PC-9 (cell line): Measurements from ENCODE around the gene FAM81B. TPM values are rescaled to one million over a fixed set of nuclear protein-coding genes. Genes with fewer than 3 reads are reported as not detected.
A peak's percentile ranks its signal among the peaks of the same experiment; 100 is the strongest.

Source experiments
- BruUV-seq: library from RNA; stranded (reverse); fragments of 400-500 nt; replicated peaks from 2 replicates; lab custom pipeline; 2021; lab: Mats Ljungman, UMichigan
- CTCF ChIA-PET: fragments of 300-600 bp; sonication (Branson Sonifier 250); formaldehyde crosslinking; loops from one replicate; lab custom pipeline; 2022; ENCODE audit warnings: antibody characterized with exemption; lab: Charles Lee
- POLR2A ChIA-PET: fragments of 300-600 bp; sonication (Branson Sonifier 250); formaldehyde crosslinking; loops from one replicate; lab custom pipeline; 2022; ENCODE audit warnings: antibody characterized with exemption; ENCODE audit not compliant: unreplicated experiment; lab: Charles Lee
- DNase-seq, 2 experiments: peaks; one replicate each; pipeline versions ENCODE4 v3.0.0 to v3.0.0-alpha.2; 2015 to 2022; ENCODE audit warnings: mixed read lengths in 1 of 2
- H2AFZ ChIP-seq: fragments of 200-600 bp; sonication (generic); 2 replicates; pipeline ENCODE4 v1.8.1; 2017; ENCODE audit warnings: antibody characterized with exemption
- H3F3A ChIP-seq: fragments of 200-600 bp; sonication (generic); 2 replicates; pipeline ENCODE4 v1.8.1; 2017; ENCODE audit warnings: antibody characterized with exemption, mild to moderate bottlenecking, low read depth; ENCODE audit not compliant: insufficient read depth
- H3K27ac ChIP-seq: fragments of 200-600 bp; sonication (generic); 2 replicates; pipeline ENCODE4 v1.6.1; 2016; ENCODE audit warnings: mixed run types
- H3K27me3 ChIP-seq: fragments of 200-600 bp; sonication (generic); 2 replicates; pipeline ENCODE4 v1.6.1; 2016; ENCODE audit warnings: low read depth, mixed run types; ENCODE audit not compliant: insufficient read depth
- H3K36me3 ChIP-seq: fragments of 200-600 bp; sonication (generic); 2 replicates; pipeline ENCODE4 v1.6.1; 2016; ENCODE audit warnings: low read depth, mixed run types
- H3K4me1 ChIP-seq: fragments of 200-600 bp; sonication (generic); replicated peaks from 2 replicates; pipeline ENCODE4 v1.6.1; 2016; ENCODE audit warnings: mixed run types; ENCODE audit not compliant: insufficient read depth
- H3K4me2 ChIP-seq: fragments of 200-600 bp; sonication (generic); 2 replicates; pipeline ENCODE4 v1.6.1; 2017; ENCODE audit warnings: mixed run types
- H3K4me3 ChIP-seq: fragments of 200-600 bp; sonication (generic); 2 replicates; pipeline ENCODE4 v1.6.1; 2016; ENCODE audit warnings: mixed run types
- H3K79me2 ChIP-seq: fragments of 200-600 bp; sonication (generic); 2 replicates; pipeline ENCODE4 v1.6.1; 2017; ENCODE audit warnings: low read depth, mixed run types
- H3K9me2 ChIP-seq: fragments of 200-600 bp; sonication (generic); 2 replicates; pipeline ENCODE4 v1.8.1; 2017; ENCODE audit warnings: mild to moderate bottlenecking; ENCODE audit not compliant: insufficient read depth
- H3K9me3 ChIP-seq: fragments of 200-600 bp; sonication (generic); 2 replicates; pipeline ENCODE4 v1.8.1; 2016; ENCODE audit warnings: low read depth; ENCODE audit not compliant: insufficient read depth
- H4K20me1 ChIP-seq: fragments of 200-600 bp; sonication (generic); 2 replicates; pipeline ENCODE4 v1.8.1; 2017; ENCODE audit not compliant: insufficient read depth
- CTCF ChIP-seq: fragments of 200-600 bp; sonication (generic); conservative IDR thresholded peaks from 2 replicates; pipeline ENCODE4 v1.6.1; 2017; ENCODE audit warnings: mixed run types, antibody characterized with exemption, mild to moderate bottlenecking, moderate library complexity
- EZH2 ChIP-seq: fragments of 200-600 bp; sonication (generic); IDR thresholded peaks from 2 replicates; pipeline ENCODE4 v1.8.0; 2017; ENCODE audit warnings: antibody characterized with exemption, low read depth
- intact Hi-C: fragments of 100-400 bp; cut with micrococcal nuclease; formaldehyde crosslinking; loops from one replicate; pipeline ENCODE4 v1.10.0; 2022; ENCODE audit not compliant: unreplicated experiment
- total RNA-seq: library from RNA; stranded (reverse); gene quantifications from 2 replicates; pipeline ENCODE4 v1.2.3, GENCODE V29; 2021

The FAM81B gene
- total RNA-seq, 1 experiment from 2014 or later = 5.0 TPM

GRCh38 chr5:95445442-95445841 is 54.3 kb downstream of the FAM81B start:
- POLR2A ChIA-PET = interaction anchor here (0.6 kb wide), 2 partner anchors 97 to 137 kb away, joined by 4 to 11 read pairs; no protein-coding TSS in a partner anchor
- 0 out of 2 replicates have a peak, but pooled peaks cover 6% of the 10 kb centered on the region for H3K9me3 ChIP-seq
- intact Hi-C loops = loop anchor here (5.0 kb wide), 1 partner anchor 53 kb away; the partner anchor contains the start of gene FAM81B
- no peak for DNase-seq
- H3F3A ChIP-seq = peaks cover 15% of the 10 kb centered on the region
- no TSS peak for BruUV-seq
- no peaks in the 10 kb centered on the region for H4K20me1 ChIP-seq
- no peaks in the 10 kb centered on the region for H3K27me3 ChIP-seq
- no peak overlapping the region for H3K4me3 ChIP-seq
- H3K4me1 ChIP-seq = peaks cover 28% of the 10 kb centered on the region
- H3K27ac ChIP-seq = peak overlapping the region; percentile 76
- H3K9me2 ChIP-seq = 0 out of 2 replicates have a peak, but pooled peaks cover 3% of the 10 kb centered on the region
- CTCF ChIA-PET = no interaction called here
- no peak for TF ChIP-seq CTCF
- TF ChIP-seq EZH2 = no peak
- H3K4me2 ChIP-seq = peak overlapping the region; percentile 46
- H3K79me2 ChIP-seq = no peaks in the 10 kb centered on the region
- no peak overlapping the region for H2AFZ ChIP-seq
- no peaks in the 10 kb centered on the region for H3K36me3 ChIP-seq

- intact Hi-C loops = loop anchor here (5.0 kb wide), 1 partner anchor 54 kb away; the partner anchor contains the start of gene FAM81B
- Histone ChIP-seq H2AFZ (no peak overlapping the region), H3K4me2 (peak overlapping the region; percentile 46), H3F3A (peaks cover 15% of the 10 kb centered on the region), H3K27ac (peak overlapping the region; percentile 76), H3K4me3 (no peak overlapping the region), H3K79me2 (no peaks in the 10 kb centered on the region), H3K27me3 (no peaks in the 10 kb centered on the region), H3K36me3 (no peaks in the 10 kb centered on the region), H4K20me1 (no peaks in the 10 kb centered on the region), H3K9me3 (0 out of 2 replicates have a peak, but pooled peaks cover 6% of the 10 kb centered on the region), H3K4me1 (peaks cover 28% of the 10 kb centered on the region), H3K9me2 (0 out of 2 replicates have a peak, but pooled peaks cover 3% of the 10 kb centered on the region)
- POLR2A ChIA-PET = interaction anchor here (0.6 kb wide), 3 partner anchors 53 to 136 kb away, joined by 3 to 11 read pairs (median 4); no protein-coding TSS in a partner anchor
- peak; percentile 66 to 93 for DNase-seq
- no TSS peak for BruUV-seq
- TF ChIP-seq EZH2 (no peak), CTCF (no peak)
- CTCF ChIA-PET = no interaction called here
Measured at GRCh38 chr5:95445995-95446394, 54.8 kb downstream of the FAM81B start.

GRCh38 chr5:95446560-95447221 is 55.5 kb downstream of the FAM81B start:
- POLR2A ChIA-PET = interaction anchor here (0.6 kb wide), 1 partner anchor 54 kb away, joined by 3 read pairs; no protein-coding TSS in a partner anchor
- peak overlapping the region; percentile 46 for H3K4me2 ChIP-seq
- BruUV-seq = no TSS peak

More at GRCh38 chr5:95446560-95447221, 55.5 kb downstream of the FAM81B start:
- H3K36me3 ChIP-seq = no peaks in the 10 kb centered on the region
- DNase-seq = peak in 1 of 2 experiments; percentile 70
- H3K9me3 ChIP-seq = 0 out of 2 replicates have a peak, but pooled peaks cover 6% of the 10 kb centered on the region
- H3K27ac ChIP-seq = peak overlapping the region; percentile 76
- TF ChIP-seq CTCF = no peak
- TF ChIP-seq EZH2 = no peak
- CTCF ChIA-PET = no interaction called here
- peaks cover 28% of the 10 kb centered on the region for H3K4me1 ChIP-seq
- no peaks in the 10 kb centered on the region for H3K79me2 ChIP-seq
- 0 out of 2 replicates have a peak, but pooled peaks cover 3% of the 10 kb centered on the region for H3K9me2 ChIP-seq
- intact Hi-C loops = loop anchor here (5.0 kb wide), 1 partner anchor 54 kb away; the partner anchor contains the start of gene FAM81B
- H3K4me3 ChIP-seq = no peak overlapping the region
- peaks cover 15% of the 10 kb centered on the region for H3F3A ChIP-seq
- no peak overlapping the region for H2AFZ ChIP-seq
- no peaks in the 10 kb centered on the region for H3K27me3 ChIP-seq
- H4K20me1 ChIP-seq = no peaks in the 10 kb centered on the region
